Measurements from ENCODE around the gene CCDC34. TPM values are rescaled to one million over a fixed set of nuclear protein-coding genes. Genes with fewer than 3 reads are reported as not detected.
A peak's percentile ranks its signal among the peaks of the same experiment; 100 is the strongest.

The CCDC34 gene
- total and polyA plus RNA-seq, 4 donors = 1.4 to 6.4 (median 3.5) TPM

DNA sequence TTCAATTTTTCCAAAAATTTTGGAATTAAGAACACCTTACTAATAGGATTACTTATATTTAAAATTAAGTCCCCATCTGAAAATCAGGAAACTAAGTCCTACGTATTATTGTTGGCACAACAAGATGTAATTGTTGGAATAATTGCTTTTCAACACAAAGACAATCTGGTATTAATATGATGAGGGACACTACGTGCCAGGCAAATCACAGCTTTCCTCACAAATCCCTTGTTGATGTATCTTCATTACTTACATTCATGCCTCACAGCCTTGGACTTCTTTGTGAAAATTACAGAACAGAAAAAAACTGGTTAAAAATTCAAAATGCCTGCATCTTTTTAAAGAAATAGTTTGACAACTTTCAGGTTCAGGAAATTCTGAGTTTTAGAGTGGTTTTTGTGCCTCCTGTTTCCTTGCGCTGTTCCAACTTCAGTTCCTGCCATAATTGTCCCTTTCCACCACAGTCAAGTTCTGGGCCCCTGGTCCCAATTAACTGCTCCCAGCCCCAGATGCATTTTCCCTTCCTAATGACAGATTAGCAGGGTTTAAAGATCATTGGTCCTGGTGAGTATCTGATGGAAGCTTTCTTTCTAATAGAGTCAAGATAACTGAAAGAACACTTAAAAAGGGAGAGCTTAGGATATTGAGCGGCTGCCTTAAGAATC is 23.3 kb upstream of the CCDC34 start:
- Histone ChIP-seq H3K4me1 (ENCODE audit: control insufficient read depth in 1 of 2, insufficient read depth in 2 of 2, low read length in 2 of 2) (peaks cover 0 to 6% of the 10 kb centered on the region in 2 donors), H3K27me3 (ENCODE audit: control insufficient read depth in 1 of 2, insufficient read depth in 2 of 2, low read length in 1 of 2) (no peaks in the 10 kb centered on the region), H3K9me3 (ENCODE audit: control insufficient read depth, low read length) (no peaks in the 10 kb centered on the region), H3K4me3 (ENCODE audit: low read length in 2 of 2) (no peak overlapping the region), H3K36me3 (ENCODE audit: control insufficient read depth in 1 of 2, insufficient read depth in 2 of 2, low read length in 1 of 2) (no peaks in the 10 kb centered on the region), H3K27ac (ENCODE audit: low read depth in 1 of 2, low read length in 2 of 2) (no peak overlapping the region)
- intact Hi-C loops (cut with DNase I) = no loop called here
- ATAC-seq (ENCODE audit: low FRiP score) (no peak), DNase-seq (no peak)
- WGBS, 2 donors = 40 to 47% methylated on average over 4 of the region's 4 CpGs

DNA sequence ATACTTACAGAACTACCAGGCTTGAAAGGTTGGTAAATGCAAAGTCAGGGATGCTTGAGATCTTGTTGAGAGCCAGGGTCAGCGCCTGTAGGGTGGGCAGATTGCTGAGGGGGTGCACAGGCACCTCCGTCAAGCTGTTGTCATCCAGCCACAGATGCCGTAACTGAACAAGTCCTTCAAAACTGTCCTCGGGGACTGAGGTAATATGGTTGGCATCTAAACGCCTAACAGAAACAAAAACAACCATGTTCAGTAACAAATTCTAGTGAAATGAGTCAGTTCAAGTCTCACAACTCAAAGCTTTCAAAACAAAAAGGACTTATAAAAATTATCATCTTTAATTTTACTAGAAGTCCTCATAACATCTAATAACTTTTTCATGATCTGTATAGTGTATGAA is 22.2 kb upstream of the CCDC34 start:
- Histone ChIP-seq H3K4me1 (ENCODE audit: control insufficient read depth in 1 of 2, insufficient read depth in 2 of 2, low read length in 2 of 2) (peaks cover 0 to 5% of the 10 kb centered on the region in 2 donors), H3K4me3 (ENCODE audit: low read length in 2 of 2) (peak overlapping the region; percentile 42 to 63), H3K27me3 (ENCODE audit: control insufficient read depth in 1 of 2, insufficient read depth in 2 of 2, low read length in 1 of 2) (no peaks in the 10 kb centered on the region), H3K9me3 (ENCODE audit: control insufficient read depth, low read length) (no peaks in the 10 kb centered on the region), H3K36me3 (ENCODE audit: control insufficient read depth in 1 of 2, insufficient read depth in 2 of 2, low read length in 1 of 2) (no peaks in the 10 kb centered on the region), H3K27ac (ENCODE audit: low read depth in 1 of 2, low read length in 2 of 2) (peak overlapping the region in 1 of 2 donors; percentile 37)
- peak; percentile 66 for ATAC-seq (ENCODE audit: low FRiP score)
- DNase-seq = peak in 1 of 2 donors; percentile 51
- intact Hi-C loops (cut with DNase I) = loop anchor here in 1 of 2 donors (2.0 kb wide), 1 partner anchor 88 kb away; the partner anchor contains the start of gene LGR4
- WGBS, 2 donors = 1 to 5% methylated on average over 5 of the region's 5 CpGs

DNA sequence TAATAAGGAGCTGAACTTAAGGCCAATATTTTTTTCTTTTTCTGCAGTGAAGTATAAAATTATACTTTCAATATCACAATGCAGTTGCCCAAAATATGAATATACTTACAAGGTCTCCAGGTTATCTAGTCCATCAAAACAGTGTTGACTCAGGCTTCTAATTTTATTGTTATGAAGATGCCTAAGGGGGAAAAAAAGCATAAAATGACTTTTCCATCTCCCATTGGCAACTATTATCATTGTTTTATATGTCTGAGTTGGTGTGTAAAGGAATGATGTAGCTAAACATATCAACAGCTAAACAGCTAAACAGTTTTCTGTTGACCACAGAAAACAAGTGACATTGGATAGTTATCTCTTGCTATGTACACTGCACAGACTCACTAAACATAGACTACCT is 21.2 kb upstream of the CCDC34 start:
- DNase-seq (no peak), ATAC-seq (ENCODE audit: low FRiP score) (no peak)
- H3K4me3 ChIP-seq (ENCODE audit: low read length in 2 of 2) = peak overlapping the region; percentile 42 to 63
- no peaks in the 10 kb centered on the region for H3K9me3 ChIP-seq (ENCODE audit: control insufficient read depth, low read length)
- intact Hi-C loops (cut with DNase I) = loop anchor here (2.0 to 5.0 kb wide), 2 partner anchors 88 to 89 kb away; partner anchors contain the start of gene LGR4 (in 2 of the 2)
- H3K4me1 ChIP-seq (ENCODE audit: control insufficient read depth in 1 of 2, insufficient read depth in 2 of 2, low read length in 2 of 2) = peaks cover 0 to 5% of the 10 kb centered on the region in 2 donors
- H3K27me3 ChIP-seq (ENCODE audit: control insufficient read depth in 1 of 2, insufficient read depth in 2 of 2, low read length in 1 of 2) = no peaks in the 10 kb centered on the region
- no peak overlapping the region for H3K27ac ChIP-seq (ENCODE audit: low read depth in 1 of 2, low read length in 2 of 2)
- H3K36me3 ChIP-seq (ENCODE audit: control insufficient read depth in 1 of 2, insufficient read depth in 2 of 2, low read length in 1 of 2) = peaks cover 0 to 5% of the 10 kb centered on the region in 2 donors

DNA sequence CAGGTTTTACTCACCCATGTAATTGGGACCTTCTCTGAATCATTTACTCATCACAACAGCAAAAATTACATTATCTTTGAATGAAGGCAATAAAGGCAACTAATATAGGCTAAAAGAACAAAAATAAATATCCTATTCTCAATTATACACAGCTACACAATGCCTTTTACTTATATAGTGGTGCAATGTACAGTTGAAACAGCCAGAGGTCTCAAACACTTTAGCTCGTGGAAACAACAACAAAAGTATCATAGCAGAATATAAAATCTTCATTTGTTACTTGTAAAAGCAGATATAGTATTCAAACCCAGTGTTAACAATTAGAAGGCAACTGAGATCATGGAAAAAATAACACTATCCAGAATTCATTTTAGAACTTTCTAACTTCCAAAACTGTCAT is 20.6 kb upstream of the CCDC34 start:
- H3K27ac ChIP-seq (ENCODE audit: low read depth in 1 of 2, low read length in 2 of 2) = no peak overlapping the region
- WGBS, 2 donors = 3 to 18% methylated on average over 1 of the region's 1 CpG
- H3K9me3 ChIP-seq (ENCODE audit: control insufficient read depth, low read length) = no peaks in the 10 kb centered on the region
- H3K4me3 ChIP-seq (ENCODE audit: low read length in 2 of 2) = peak overlapping the region in 1 of 2 donors; percentile 10
- H3K27me3 ChIP-seq (ENCODE audit: control insufficient read depth in 1 of 2, insufficient read depth in 2 of 2, low read length in 1 of 2) = no peaks in the 10 kb centered on the region
- DNase-seq (no peak), ATAC-seq (ENCODE audit: low FRiP score) (no peak)
- peaks cover 0 to 6% of the 10 kb centered on the region in 2 donors for H3K36me3 ChIP-seq (ENCODE audit: control insufficient read depth in 1 of 2, insufficient read depth in 2 of 2, low read length in 1 of 2)
- peaks cover 0 to 5% of the 10 kb centered on the region in 2 donors for H3K4me1 ChIP-seq (ENCODE audit: control insufficient read depth in 1 of 2, insufficient read depth in 2 of 2, low read length in 2 of 2)
- intact Hi-C loops (cut with DNase I) = loop anchor here (2.0 to 5.0 kb wide), 2 partner anchors 89 kb away; partner anchors contain the start of gene LGR4 (in 2 of the 2)

DNA sequence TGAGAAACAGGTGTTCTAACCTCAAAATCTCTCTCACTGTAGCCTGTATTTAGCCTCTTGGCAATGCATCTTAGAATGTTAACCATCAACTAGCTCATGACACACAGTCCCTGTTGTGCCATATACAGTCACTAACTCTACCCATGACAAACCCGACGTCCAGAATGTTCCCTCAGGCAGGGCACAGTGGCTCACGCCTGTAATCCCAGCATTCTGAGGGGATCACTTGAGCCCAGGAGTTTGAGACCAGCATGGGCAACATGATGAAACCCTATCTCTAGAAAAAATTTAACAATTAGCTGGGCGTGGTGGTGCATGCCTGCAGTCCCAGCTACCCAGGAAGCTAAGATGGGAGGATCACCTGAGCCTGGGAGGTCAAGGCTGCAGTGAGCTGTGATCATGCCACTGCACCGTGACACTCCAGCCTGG is 18.2 kb upstream of the CCDC34 start:
- no peak for ATAC-seq (ENCODE audit: low FRiP score)
- H3K4me1 ChIP-seq (ENCODE audit: control insufficient read depth in 1 of 2, insufficient read depth in 2 of 2, low read length in 2 of 2) = no peaks in the 10 kb centered on the region
- H3K27ac ChIP-seq (ENCODE audit: low read depth in 1 of 2, low read length in 2 of 2) = no peak overlapping the region
- WGBS, 2 donors = 90 to 91% methylated on average over 5 of the region's 5 CpGs
- H3K4me3 ChIP-seq (ENCODE audit: low read length in 2 of 2) = no peak overlapping the region
- H3K27me3 ChIP-seq (ENCODE audit: control insufficient read depth in 1 of 2, insufficient read depth in 2 of 2, low read length in 1 of 2) = no peaks in the 10 kb centered on the region
- H3K9me3 ChIP-seq (ENCODE audit: control insufficient read depth, low read length) = no peaks in the 10 kb centered on the region
- H3K36me3 ChIP-seq (ENCODE audit: control insufficient read depth in 1 of 2, insufficient read depth in 2 of 2, low read length in 1 of 2) = peaks cover 0 to 6% of the 10 kb centered on the region in 2 donors
- intact Hi-C loops (cut with DNase I) = loop anchor here in 1 of 2 donors (5.0 kb wide), 1 partner anchor 91 kb away; the partner anchor contains the start of gene LGR4
- no peak for DNase-seq

DNA sequence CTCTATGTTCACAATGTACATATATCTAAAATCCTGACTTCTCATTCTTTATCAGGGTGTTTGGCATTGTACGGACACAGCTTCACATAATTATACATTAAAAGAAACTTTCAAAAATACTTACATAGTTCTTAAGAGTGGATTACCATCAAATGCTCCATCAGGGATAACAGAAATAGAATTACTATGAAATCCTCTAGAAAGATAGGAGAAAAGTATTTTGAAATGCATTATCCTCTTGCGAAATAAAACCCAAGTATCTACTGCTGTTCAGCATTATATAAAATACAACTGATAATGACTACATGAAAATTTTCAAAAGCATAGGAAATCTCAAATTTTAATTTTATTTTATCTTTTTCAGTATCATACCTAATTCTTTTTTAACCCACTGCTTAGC is 17.8 kb upstream of the CCDC34 start:
- no peak for ATAC-seq (ENCODE audit: low FRiP score)
- intact Hi-C loops (cut with DNase I) = loop anchor here in 1 of 2 donors (5.0 kb wide), 1 partner anchor 92 kb away; the partner anchor contains the start of gene LGR4
- Histone ChIP-seq H3K27me3 (ENCODE audit: control insufficient read depth in 1 of 2, insufficient read depth in 2 of 2, low read length in 1 of 2) (no peaks in the 10 kb centered on the region), H3K27ac (ENCODE audit: low read depth in 1 of 2, low read length in 2 of 2) (no peak overlapping the region), H3K4me1 (ENCODE audit: control insufficient read depth in 1 of 2, insufficient read depth in 2 of 2, low read length in 2 of 2) (no peaks in the 10 kb centered on the region), H3K9me3 (ENCODE audit: control insufficient read depth, low read length) (no peaks in the 10 kb centered on the region), H3K4me3 (ENCODE audit: low read length in 2 of 2) (no peak overlapping the region), H3K36me3 (ENCODE audit: control insufficient read depth in 1 of 2, insufficient read depth in 2 of 2, low read length in 1 of 2) (peaks cover 0 to 6% of the 10 kb centered on the region in 2 donors)
- 95 to 97% methylated on average over 2 of the region's 2 CpGs for WGBS, 2 donors
- DNase-seq = no peak

DNA sequence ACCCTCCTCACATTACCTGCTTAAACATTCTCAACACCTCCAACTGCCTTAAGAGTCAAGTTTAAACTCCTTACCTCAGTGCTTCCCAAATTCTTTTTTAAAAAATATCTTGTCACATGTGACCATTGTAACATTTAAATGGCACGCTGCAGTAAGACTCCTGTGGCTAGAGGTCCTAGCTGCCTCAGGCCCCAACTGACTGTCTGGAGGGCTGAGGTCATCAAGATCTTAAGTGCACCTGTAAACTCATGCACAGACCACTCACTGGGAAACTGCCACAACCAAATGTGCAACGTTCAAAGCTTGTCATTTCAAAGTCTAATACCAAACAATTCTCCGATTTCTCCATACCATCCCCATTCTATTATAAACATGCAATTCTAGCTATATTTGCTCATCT is 16.4 kb upstream of the CCDC34 start:
- Histone ChIP-seq H3K4me1 (ENCODE audit: control insufficient read depth in 1 of 2, insufficient read depth in 2 of 2, low read length in 2 of 2) (no peaks in the 10 kb centered on the region), H3K4me3 (ENCODE audit: low read length in 2 of 2) (no peak overlapping the region), H3K9me3 (ENCODE audit: control insufficient read depth, low read length) (no peaks in the 10 kb centered on the region), H3K36me3 (ENCODE audit: control insufficient read depth in 1 of 2, insufficient read depth in 2 of 2, low read length in 1 of 2) (peaks cover 0 to 10% of the 10 kb centered on the region in 2 donors), H3K27ac (ENCODE audit: low read depth in 1 of 2, low read length in 2 of 2) (no peak overlapping the region), H3K27me3 (ENCODE audit: control insufficient read depth in 1 of 2, insufficient read depth in 2 of 2, low read length in 1 of 2) (no peaks in the 10 kb centered on the region)
- intact Hi-C loops (cut with DNase I) = no loop called here
- ATAC-seq (ENCODE audit: low FRiP score) = no peak
- 82 to 84% methylated on average over 3 of the region's 3 CpGs for WGBS, 2 donors
- no peak for DNase-seq

DNA sequence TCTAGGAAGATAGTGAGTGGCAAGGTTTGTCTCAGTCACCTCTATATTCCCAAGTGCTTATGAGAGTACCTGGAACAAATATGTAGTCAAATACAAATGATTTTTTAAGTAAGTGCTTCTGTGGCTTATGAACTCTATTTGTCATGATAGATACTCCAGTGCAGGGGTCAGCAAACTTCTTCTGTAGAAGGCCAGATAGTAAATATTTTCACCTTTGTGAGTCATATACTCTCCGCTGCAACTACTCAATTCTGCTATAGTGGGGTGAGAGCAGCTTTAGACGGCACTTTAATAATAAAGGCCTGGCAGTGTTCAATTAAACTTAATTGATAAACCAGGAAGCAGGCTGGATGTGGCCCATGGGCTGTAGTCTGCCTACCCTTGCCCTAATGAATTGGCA is 12.4 kb upstream of the CCDC34 start:
- Histone ChIP-seq H3K4me1 (ENCODE audit: control insufficient read depth in 1 of 2, insufficient read depth in 2 of 2, low read length in 2 of 2) (no peaks in the 10 kb centered on the region), H3K27me3 (ENCODE audit: control insufficient read depth in 1 of 2, insufficient read depth in 2 of 2, low read length in 1 of 2) (no peaks in the 10 kb centered on the region), H3K36me3 (ENCODE audit: control insufficient read depth in 1 of 2, insufficient read depth in 2 of 2, low read length in 1 of 2) (peaks cover 0 to 10% of the 10 kb centered on the region in 2 donors), H3K4me3 (ENCODE audit: low read length in 2 of 2) (no peak overlapping the region), H3K27ac (ENCODE audit: low read depth in 1 of 2, low read length in 2 of 2) (no peak overlapping the region), H3K9me3 (ENCODE audit: control insufficient read depth, low read length) (no peaks in the 10 kb centered on the region)
- 92 to 93% methylated on average over 2 of the region's 2 CpGs for WGBS, 2 donors
- intact Hi-C loops (cut with DNase I) = no loop called here
- DNase-seq (no peak), ATAC-seq (ENCODE audit: low FRiP score) (no peak)
